HepG2 (cell line): ENCODE results near the gene TOM1L2. TPM values are rescaled to one million over a fixed set of nuclear protein-coding genes. Genes with fewer than 3 reads are reported as not detected.
A peak's percentile ranks its signal among the peaks of the same experiment; 100 is the strongest.

Experiments
- CBX2 ChIP-seq, 2 experiments: fragments of 200-600 bp in 1 of 2; sonication (generic); formaldehyde crosslinking in 1 of 2; IDR thresholded peaks; 2 replicates each; pipeline versions ENCODE4 v1.7.0 to v1.8.1; 2018 to 2022; ENCODE audit warnings: low read depth in 2 of 2, low read length in 1 of 2, mild to moderate bottlenecking in 1 of 2, missing genetic modification reagents in 1 of 2
- FOXP1 ChIP-seq, 2 experiments: fragments of 450-650 bp in 1 of 2; IDR thresholded peaks; 2 replicates each; pipeline ENCODE4 v1.6.1; 2017 to 2018; ENCODE audit warnings: antibody characterized with exemption in 1 of 2
- GPN1 ChIP-seq: sonication (generic); formaldehyde crosslinking; IDR thresholded peaks from 2 replicates; pipeline ENCODE4 v1.5.1; 2020; ENCODE audit warnings: missing genetic modification reagents, borderline replicate concordance
- KLF12 ChIP-seq: sonication (generic); formaldehyde crosslinking; IDR thresholded peaks from 2 replicates; pipeline ENCODE4 v1.4.0; 2020; ENCODE audit warnings: missing genetic modification reagents, borderline replicate concordance
- PBX3 ChIP-seq: sonication (generic); formaldehyde crosslinking; IDR thresholded peaks from 2 replicates; pipeline ENCODE4 v1.8.1; 2023; ENCODE audit warnings: missing genetic modification reagents, inconsistent platforms, borderline replicate concordance
- ZFP41 ChIP-seq: sonication (generic); formaldehyde crosslinking; IDR thresholded peaks from 2 replicates; pipeline ENCODE4 v1.4.0; 2020; ENCODE audit warnings: mild to moderate bottlenecking, missing genetic modification reagents, borderline replicate concordance
- ZNF816 ChIP-seq: sonication (generic); formaldehyde crosslinking; IDR thresholded peaks from 2 replicates; pipeline ENCODE4 v1.8.0; 2022; ENCODE audit warnings: missing genetic modification reagents, mild to moderate bottlenecking, borderline replicate concordance
- polyA plus RNA-seq, 8 experiments: library from polyadenylated mRNA; depleted of rRNA in 3 of 8; stranded (reverse) in 7 of 8; unstranded in 1 of 8; fragments of >200 nt; fragmentation: Illumina TruSeq in 4 of 8; extraction: Trizol in 4 of 8; gene quantifications; 2 replicates each; pipeline versions ENCODE4 v1.2.1 to v1.2.3, GENCODE V29; 2011 to 2016; ENCODE audit warnings: low read depth in 4 of 8, missing spikeins in 1 of 8, mixed read lengths in 1 of 8; ENCODE audit not compliant: insufficient read depth in 1 of 8
- total RNA-seq, 5 experiments: library from RNA; depleted of rRNA; stranded (reverse); fragments of >200 nt; fragmentation: Illumina TruSeq; extraction: Trizol; gene quantifications; 2 replicates each; pipeline ENCODE4 v1.2.3, GENCODE V29; 2016; ENCODE audit warnings: low read depth in 1 of 5
- TF ChIP-seq, protein P1 (sequence below): sonication (generic); formaldehyde crosslinking; IDR thresholded peaks from 2 replicates; pipeline ENCODE4 v1.4.0; 2020; ENCODE audit warnings: missing genetic modification reagents
- TF ChIP-seq, protein P2 (sequence below): IDR thresholded peaks from 2 replicates; pipeline ENCODE4 v1.6.1; 2016; ENCODE audit warnings: missing genetic modification reagents, missing compliant biosample characterization
- TF ChIP-seq, protein P3 (sequence below): sonication (generic); formaldehyde crosslinking; IDR thresholded peaks from 2 replicates; pipeline ENCODE4 v1.4.0; 2020; ENCODE audit warnings: missing genetic modification reagents
- TF ChIP-seq, protein P4 (sequence below): sonication (generic); formaldehyde crosslinking; IDR thresholded peaks from 2 replicates; pipeline ENCODE4 v1.5.0; 2020; ENCODE audit warnings: mild to moderate bottlenecking, missing genetic modification reagents
- TF ChIP-seq, protein P5 (sequence below): sonication (generic); formaldehyde crosslinking; conservative IDR thresholded peaks from 2 replicates; pipeline ENCODE4 v1.5.0; 2020; ENCODE audit warnings: missing genetic modification reagents

Gene TOM1L2
- total and polyA plus RNA-seq, 2 of the 13 experiments (the other 11 are each of a cell fraction or from before 2014, with no cell fraction given) = 4.7 to 7.4 TPM

GRCh38 chr17:17823433-17824118 lies 148.6 kb downstream of the TOM1L2 start (continued):
- no peak for TF ChIP-seq ZNF816 (CRISPR knock-in tag)
- TF ChIP-seq GPN1 (CRISPR knock-in tag) = no peak
- no peak for TF ChIP-seq CBX2 (IDR thresholded peaks at IDR 0.05; ENCODE audit: low read depth, low read length)
- no peak for TF ChIP-seq CBX2 (CRISPR knock-in tag; IDR thresholded peaks at IDR 0.05; ENCODE audit: low read depth)
- TF ChIP-seq, protein P1, sequence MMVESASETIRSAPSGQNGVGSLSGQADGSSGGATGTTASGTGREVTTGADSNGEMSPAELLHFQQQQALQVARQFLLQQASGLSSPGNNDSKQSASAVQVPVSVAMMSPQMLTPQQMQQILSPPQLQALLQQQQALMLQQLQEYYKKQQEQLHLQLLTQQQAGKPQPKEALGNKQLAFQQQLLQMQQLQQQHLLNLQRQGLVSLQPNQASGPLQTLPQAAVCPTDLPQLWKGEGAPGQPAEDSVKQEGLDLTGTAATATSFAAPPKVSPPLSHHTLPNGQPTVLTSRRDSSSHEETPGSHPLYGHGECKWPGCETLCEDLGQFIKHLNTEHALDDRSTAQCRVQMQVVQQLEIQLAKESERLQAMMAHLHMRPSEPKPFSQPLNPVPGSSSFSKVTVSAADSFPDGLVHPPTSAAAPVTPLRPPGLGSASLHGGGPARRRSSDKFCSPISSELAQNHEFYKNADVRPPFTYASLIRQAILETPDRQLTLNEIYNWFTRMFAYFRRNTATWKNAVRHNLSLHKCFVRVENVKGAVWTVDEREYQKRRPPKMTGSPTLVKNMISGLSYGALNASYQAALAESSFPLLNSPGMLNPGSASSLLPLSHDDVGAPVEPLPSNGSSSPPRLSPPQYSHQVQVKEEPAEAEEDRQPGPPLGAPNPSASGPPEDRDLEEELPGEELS (CRISPR knock-in tag) = 0 out of 2 replicates have a peak, but pooled peaks have one; percentile 23
- peak; percentile 41; the same call in 1 of the 2 replicates for TF ChIP-seq KLF12 (CRISPR knock-in tag)
- TF ChIP-seq PBX3 (CRISPR knock-in tag) = no peak
- TF ChIP-seq, protein P2, sequence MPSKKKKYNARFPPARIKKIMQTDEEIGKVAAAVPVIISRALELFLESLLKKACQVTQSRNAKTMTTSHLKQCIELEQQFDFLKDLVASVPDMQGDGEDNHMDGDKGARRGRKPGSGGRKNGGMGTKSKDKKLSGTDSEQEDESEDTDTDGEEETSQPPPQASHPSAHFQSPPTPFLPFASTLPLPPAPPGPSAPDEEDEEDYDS = 0 out of 2 replicates have a peak, but pooled peaks have one; percentile 8
- TF ChIP-seq, protein P3, sequence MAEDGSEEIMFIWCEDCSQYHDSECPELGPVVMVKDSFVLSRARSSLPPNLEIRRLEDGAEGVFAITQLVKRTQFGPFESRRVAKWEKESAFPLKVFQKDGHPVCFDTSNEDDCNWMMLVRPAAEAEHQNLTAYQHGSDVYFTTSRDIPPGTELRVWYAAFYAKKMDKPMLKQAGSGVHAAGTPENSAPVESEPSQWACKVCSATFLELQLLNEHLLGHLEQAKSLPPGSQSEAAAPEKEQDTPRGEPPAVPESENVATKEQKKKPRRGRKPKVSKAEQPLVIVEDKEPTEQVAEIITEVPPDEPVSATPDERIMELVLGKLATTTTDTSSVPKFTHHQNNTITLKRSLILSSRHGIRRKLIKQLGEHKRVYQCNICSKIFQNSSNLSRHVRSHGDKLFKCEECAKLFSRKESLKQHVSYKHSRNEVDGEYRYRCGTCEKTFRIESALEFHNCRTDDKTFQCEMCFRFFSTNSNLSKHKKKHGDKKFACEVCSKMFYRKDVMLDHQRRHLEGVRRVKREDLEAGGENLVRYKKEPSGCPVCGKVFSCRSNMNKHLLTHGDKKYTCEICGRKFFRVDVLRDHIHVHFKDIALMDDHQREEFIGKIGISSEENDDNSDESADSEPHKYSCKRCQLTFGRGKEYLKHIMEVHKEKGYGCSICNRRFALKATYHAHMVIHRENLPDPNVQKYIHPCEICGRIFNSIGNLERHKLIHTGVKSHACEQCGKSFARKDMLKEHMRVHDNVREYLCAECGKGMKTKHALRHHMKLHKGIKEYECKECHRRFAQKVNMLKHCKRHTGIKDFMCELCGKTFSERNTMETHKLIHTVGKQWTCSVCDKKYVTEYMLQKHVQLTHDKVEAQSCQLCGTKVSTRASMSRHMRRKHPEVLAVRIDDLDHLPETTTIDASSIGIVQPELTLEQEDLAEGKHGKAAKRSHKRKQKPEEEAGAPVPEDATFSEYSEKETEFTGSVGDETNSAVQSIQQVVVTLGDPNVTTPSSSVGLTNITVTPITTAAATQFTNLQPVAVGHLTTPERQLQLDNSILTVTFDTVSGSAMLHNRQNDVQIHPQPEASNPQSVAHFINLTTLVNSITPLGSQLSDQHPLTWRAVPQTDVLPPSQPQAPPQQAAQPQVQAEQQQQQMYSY (CRISPR knock-in tag) = no peak
- TF ChIP-seq, protein P4, sequence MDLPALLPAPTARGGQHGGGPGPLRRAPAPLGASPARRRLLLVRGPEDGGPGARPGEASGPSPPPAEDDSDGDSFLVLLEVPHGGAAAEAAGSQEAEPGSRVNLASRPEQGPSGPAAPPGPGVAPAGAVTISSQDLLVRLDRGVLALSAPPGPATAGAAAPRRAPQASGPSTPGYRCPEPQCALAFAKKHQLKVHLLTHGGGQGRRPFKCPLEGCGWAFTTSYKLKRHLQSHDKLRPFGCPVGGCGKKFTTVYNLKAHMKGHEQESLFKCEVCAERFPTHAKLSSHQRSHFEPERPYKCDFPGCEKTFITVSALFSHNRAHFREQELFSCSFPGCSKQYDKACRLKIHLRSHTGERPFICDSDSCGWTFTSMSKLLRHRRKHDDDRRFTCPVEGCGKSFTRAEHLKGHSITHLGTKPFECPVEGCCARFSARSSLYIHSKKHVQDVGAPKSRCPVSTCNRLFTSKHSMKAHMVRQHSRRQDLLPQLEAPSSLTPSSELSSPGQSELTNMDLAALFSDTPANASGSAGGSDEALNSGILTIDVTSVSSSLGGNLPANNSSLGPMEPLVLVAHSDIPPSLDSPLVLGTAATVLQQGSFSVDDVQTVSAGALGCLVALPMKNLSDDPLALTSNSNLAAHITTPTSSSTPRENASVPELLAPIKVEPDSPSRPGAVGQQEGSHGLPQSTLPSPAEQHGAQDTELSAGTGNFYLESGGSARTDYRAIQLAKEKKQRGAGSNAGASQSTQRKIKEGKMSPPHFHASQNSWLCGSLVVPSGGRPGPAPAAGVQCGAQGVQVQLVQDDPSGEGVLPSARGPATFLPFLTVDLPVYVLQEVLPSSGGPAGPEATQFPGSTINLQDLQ = no peak
- no peak for TF ChIP-seq ZFP41 (CRISPR knock-in tag)
- TF ChIP-seq, protein P5, sequence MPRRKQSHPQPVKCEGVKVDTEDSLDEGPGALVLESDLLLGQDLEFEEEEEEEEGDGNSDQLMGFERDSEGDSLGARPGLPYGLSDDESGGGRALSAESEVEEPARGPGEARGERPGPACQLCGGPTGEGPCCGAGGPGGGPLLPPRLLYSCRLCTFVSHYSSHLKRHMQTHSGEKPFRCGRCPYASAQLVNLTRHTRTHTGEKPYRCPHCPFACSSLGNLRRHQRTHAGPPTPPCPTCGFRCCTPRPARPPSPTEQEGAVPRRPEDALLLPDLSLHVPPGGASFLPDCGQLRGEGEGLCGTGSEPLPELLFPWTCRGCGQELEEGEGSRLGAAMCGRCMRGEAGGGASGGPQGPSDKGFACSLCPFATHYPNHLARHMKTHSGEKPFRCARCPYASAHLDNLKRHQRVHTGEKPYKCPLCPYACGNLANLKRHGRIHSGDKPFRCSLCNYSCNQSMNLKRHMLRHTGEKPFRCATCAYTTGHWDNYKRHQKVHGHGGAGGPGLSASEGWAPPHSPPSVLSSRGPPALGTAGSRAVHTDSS (CRISPR knock-in tag) = no peak
- TF ChIP-seq FOXP1 (IDR thresholded peaks at IDR 0.05) = no peak
- 0 out of 2 replicates have a peak, but pooled peaks have one; percentile 35 for TF ChIP-seq FOXP1 (CRISPR knock-in tag; IDR thresholded peaks at IDR 0.05)
